ENCODE data around the gene POGZ.
"Not testable (repeated sequence)": the region's sequence is repeated elsewhere in the genome, so short reads cannot be mapped to it uniquely, and the experiment has no call there.

The POGZ gene

DNA sequence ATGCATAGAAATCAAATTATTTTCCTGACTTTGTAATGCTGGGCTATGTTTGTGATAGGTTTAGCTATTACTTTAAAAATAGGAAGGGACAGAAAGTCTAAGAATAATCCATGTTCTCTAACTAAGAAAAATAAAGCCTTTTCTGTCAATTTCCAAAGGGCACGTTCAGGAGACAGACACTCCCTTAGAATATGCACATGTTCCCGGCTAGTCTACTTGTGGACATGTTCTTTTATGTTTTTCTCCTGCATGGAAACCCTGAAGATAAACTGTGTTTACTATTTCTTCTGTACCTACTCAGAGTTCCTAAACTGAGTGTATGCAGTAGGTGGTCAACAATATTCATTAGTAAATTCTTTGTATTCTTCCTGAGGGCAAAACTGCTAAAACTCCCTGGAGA is 47.4 kb downstream of the POGZ start:
- no peak for DNase-seq

GRCh38 chr1:151408891-151409290 is 50.4 kb downstream of the POGZ start:
- no peak for DNase-seq

- DNase-seq = no peak
Measured at GRCh38 chr1:151407304-151407703, 52.0 kb downstream of the POGZ start.

- no peak for DNase-seq
Measured at GRCh38 chr1:151406176-151406575, 53.1 kb downstream of the POGZ start.

- no peak for DNase-seq
Measured at GRCh38 chr1:151405187-151405951, 53.9 kb downstream of the POGZ start.

- no peak for DNase-seq
Measured at GRCh38 chr1:151403612-151404011, 55.7 kb downstream of the POGZ start.

GRCh38 chr1:151402764-151403163 is 56.5 kb downstream of the POGZ start:
- no peak for DNase-seq

GRCh38 chr1:151401860-151402259 is 57.4 kb downstream of the POGZ start:
- no peak for DNase-seq

- no peak for DNase-seq
Measured at GRCh38 chr1:151401125-151401788, 58.0 kb downstream of the POGZ start.

DNA sequence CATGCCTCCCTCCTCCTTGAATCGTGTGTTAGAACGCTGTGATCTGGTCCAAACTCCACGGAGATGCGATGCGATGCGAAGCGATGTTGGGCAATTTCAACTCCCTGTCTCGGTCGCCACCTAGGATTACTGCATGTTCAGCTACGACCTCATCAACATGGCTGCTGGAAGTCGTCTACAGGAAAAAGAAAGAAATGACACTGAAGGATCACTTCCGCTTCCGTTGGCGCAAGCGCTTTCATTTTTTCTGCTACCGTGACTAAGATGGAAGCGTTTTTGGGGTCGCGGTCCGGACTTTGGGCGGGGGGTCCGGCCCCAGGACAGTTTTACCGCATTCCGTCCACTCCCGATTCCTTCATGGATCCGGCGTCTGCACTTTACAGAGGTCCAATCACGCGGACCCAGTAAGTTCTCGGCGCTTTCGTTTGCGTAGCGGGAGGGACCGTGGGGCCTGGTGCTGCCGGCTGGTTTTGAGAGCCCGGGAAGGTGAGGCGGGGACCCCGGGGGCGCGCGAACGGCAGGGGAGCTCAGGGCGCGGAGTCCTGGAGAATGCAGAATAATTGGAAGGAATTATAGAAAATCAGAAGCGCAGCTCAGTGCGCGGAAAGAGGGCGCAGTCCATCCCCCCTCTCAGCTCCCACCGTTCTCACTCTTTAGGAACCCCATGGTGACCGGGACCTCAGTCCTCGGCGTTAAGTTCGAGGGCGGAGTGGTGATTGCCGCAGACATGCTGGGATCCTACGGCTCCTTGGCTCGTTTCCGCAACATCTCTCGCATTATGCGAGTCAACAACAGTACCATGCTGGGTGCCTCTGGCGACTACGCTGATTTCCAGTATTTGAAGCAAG is 59.7 kb downstream of the POGZ start, which contains the start of gene PSMB4:
Gene PSMB4, plus strand, starts transcription at position 250 of the 848 bp plus-strand sequence. Its CDS starts 15 bp downstream, at position 265.
- DNase-seq = peak; percentile 82

DNA sequence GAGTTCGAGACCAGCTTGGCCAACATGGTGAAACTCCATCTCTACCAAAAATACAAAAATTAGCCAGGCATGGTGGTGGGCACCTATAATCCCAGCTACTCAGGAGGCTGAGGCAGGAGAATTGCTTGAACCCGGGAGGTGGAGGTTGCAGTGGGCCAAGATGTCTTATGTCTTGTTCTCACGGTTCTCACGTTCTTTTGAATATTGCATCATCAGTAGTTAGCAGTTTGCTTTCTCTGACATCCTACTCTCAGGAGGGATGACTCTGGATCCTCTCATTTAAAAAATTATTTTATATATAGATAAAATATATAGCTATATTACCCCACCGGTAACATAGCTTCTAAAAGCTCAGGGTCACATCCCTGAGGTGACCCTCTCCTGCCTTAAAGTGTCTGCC is 63.0 kb downstream of the POGZ start:
- not testable (repeated sequence) for DNase-seq

- DNase-seq = no peak
Measured at GRCh38 chr1:151393583-151393982, 65.7 kb downstream of the POGZ start.

DNA sequence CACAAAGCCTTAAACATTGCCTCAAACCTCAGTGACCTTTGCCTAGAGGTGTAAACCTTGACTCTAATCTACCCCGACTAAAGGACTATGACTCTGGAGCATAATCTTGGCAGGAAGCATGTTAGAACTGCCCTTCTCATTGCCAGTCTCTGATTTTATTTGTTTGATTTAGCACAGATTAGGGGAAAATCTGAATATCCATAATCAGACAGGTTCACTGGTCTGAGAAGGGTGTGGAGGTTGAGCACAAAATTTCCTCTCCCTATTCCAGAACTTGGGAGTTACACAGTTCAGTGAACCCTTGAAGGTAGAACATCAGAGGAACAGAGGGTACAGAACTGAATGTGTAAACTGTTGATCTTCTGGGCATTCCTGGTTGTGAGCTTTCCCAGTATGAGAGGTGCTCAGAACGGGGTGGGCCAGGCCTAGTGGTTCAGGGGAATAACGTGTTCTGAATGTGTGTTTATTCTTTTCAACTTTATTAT is 68.2 kb downstream of the POGZ start:
- no peak for DNase-seq

DNA sequence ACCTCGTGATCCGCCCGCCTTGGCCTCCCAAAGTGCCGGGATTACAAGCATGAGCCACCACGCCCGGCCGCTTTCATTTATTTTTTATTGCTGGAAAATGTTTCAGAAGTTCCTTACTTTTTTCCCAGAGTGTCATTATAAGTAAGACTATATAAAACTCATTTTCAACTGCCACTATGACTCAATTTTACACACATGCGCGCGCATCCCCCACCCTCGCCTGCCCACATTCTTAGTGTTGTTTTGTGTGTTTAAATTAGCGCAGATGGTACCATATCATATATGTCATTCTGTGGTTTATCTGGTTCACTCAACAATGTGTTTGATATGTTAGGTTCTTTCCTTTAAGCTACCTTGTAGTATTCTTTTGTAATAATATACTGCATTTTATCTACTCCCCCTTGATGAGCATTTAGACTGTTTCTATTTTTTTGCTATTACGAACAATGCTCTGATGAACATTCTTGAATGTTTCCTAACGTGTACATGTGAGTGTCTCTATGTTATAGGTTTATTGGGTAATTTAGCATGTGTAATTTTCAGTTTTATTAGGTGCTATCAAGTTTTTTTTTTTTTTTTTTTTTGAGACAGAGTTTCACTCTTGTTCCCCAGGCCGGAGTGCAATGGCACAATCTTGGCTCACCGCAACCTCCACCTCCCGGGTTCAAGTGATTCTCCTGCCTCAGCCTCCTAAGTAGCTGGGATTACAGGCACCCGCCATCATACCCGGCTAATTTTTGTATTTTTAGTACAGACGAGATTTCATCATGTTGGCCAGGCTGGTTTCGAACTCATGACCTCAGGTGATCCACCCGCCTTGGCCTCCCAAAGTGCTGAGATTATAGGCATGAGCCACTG is 68.8 kb downstream of the POGZ start:
- not testable (repeated sequence) for DNase-seq

- no peak for DNase-seq
Measured at GRCh38 chr1:151386002-151386401, 73.3 kb downstream of the POGZ start.

GRCh38 chr1:151384584-151384983 is 74.7 kb downstream of the POGZ start:
- DNase-seq = no peak

- no peak for DNase-seq
Measured at GRCh38 chr1:151377150-151377884, 82.0 kb downstream of the POGZ start.

DNA sequence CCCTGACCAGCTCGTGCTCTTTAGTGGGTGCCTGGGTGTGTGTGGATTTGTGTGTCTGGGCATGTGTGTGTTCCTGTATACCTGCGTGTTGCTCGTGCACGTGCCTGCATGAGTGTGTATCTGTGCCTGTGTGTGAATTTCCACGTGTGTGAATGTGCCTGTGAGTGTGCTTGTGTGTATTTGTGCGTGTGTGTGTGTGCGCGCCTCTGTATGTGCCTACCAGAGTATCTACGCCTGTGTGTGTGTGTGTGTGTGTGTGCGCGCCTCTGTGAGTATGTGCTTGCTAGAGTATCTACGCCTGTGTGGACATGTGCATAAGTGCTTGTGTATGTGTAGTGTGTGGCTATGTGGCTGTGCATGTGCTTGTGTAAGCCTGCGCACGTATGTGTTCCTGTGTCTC is 86.1 kb downstream of the POGZ start:
- no peak for DNase-seq

DNA sequence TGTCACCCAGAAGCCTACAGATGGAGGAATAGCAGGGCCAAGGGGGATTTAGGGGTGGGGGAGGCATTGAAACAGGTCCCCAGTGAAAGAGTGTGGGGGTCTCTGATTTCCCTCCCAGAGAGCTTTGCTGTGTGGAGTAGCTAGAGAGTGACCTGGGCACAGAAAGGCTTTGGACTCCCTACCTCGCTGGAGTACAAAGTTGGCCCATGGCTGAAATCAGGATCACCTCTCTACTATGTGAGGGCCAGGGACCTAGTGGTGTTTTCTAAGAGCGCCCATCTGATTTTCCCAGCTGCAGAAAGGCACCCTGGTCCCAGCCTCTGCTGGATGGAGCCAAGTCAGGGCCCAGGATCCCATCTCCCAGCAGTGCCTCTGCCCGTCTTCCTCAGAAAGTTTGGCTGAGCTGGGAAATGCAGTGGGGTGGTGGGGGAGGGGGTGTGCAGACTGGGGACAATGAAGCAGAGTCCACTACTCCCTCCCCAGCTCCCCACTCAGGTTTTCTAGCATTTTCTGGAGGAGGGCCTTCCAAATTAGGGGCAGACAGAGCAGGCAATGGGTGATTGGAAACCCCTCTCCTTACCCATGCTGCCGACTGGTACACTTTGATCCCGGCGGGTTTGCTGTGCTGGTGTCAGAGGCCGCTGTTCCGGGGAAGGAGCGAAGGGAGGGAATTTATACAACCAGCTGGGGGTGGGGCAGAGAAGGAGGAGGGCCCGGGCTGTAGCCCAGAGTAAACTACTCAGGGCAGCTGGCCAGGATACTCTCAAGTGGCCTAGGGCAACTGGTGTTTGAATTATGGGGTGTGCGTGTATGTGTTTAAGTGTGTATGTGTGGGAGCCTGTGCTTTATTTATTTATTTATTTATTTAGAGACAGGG is 87.0 kb downstream of the POGZ start, which contains the start of gene SELENBP1:
Gene SELENBP1, minus strand, starts transcription at position 648 of the 877 bp plus-strand sequence. Its CDS starts 64 bp downstream, at position 584.
- no peak for DNase-seq

DNA sequence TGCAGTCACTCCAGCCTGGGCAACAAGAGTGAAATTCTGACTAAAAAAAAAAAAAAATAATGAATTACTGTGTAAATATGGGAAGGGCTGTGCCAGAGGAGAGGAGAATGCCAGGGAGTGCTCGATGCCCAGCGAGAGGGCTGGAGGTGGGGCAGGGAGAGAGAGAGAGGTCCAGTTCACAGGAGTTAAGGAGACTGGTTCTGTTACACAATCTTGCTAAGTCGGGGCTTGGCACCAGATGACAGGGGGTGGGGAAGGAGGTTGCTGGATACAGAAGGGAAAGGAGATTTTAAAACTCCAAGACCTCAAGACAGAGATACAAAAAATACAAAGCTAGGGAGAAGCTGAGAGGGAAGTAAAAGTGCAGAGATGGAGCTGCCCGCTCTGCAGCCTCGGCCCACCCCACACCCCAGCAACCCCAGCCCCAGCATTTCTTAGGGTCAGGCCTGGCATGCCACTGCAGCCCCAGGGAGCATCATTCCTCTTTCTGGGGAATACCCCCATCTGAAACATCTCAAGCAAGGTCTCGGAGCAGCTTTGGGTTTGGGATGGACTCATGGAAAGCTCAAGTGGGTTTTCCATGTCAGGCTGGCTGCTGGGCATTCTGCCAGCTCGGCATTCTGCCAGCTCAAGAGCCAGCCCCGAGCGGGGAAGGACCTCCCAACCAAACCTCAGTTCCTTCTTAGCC is 87.8 kb downstream of the POGZ start:
- DNase-seq = no peak

Measured in CD4-positive, alpha-beta T cell treated with Interleukin-17A for 4 hours (primary cell).